ENCODE measurements around the gene AUTS2. TPM values are rescaled to one million over a fixed set of nuclear protein-coding genes. Genes with fewer than 3 reads are reported as not detected.

The AUTS2 gene
- total and polyA plus RNA-seq, 10 donors = 6.1 to 54.8 (median 29.1) TPM

GRCh38 chr7:69710768-69711438 is 112.6 kb downstream of the AUTS2 start:
- Histone ChIP-seq H3K27ac (no peak overlapping the region), H3K4me1 (peaks cover 0 to 12% (median 3%) of the 10 kb centered on the region in 6 donors), H3K9me3 (no peaks in the 10 kb centered on the region), H3K4me3 (no peak overlapping the region), H3K36me3 (no peaks in the 10 kb centered on the region), H3K27me3 (replicated peaks in 1 of 7) (peaks cover 0 to 4% (median 0%) of the 10 kb centered on the region in 7 donors)
- intact Hi-C loops (cut with DNase I; ENCODE audit: low total_unique reads) = no loop called here
- no peak for DNase-seq
- TF ChIP-seq POLR2AphosphoS5 (IDR thresholded peaks at IDR 0.05) = no peak
- TF ChIP-seq CTCF (IDR thresholded peaks at IDR 0.05 in 8 of 11, conservative IDR thresholded peaks at IDR 0.05 in 3 of 11) = no peak
- TF ChIP-seq POLR2A (IDR thresholded peaks at IDR 0.05) = no peak
- 92 to 95% (median 95%) methylated on average over 5 of the region's 5 CpGs for WGBS, 5 donors

GRCh38 chr7:69714886-69715576 is 116.8 kb downstream of the AUTS2 start:
- 70 to 87% (median 81%) methylated on average over 2 of the region's 2 CpGs for WGBS, 5 donors
- Histone ChIP-seq H3K9me3 (no peaks in the 10 kb centered on the region), H3K4me1 (no peaks in the 10 kb centered on the region), H3K27me3 (replicated peaks in 1 of 7) (no peaks in the 10 kb centered on the region), H3K27ac (no peak overlapping the region), H3K4me3 (no peak overlapping the region), H3K36me3 (no peaks in the 10 kb centered on the region)
- intact Hi-C loops (cut with DNase I; ENCODE audit: low total_unique reads) = no loop called here
- TF ChIP-seq CTCF (IDR thresholded peaks at IDR 0.05 in 8 of 11, conservative IDR thresholded peaks at IDR 0.05 in 3 of 11) (no peak), POLR2AphosphoS5 (IDR thresholded peaks at IDR 0.05) (no peak), POLR2A (IDR thresholded peaks at IDR 0.05) (no peak)
- no peak for DNase-seq

- no peaks in the 10 kb centered on the region for H3K4me1 ChIP-seq
- H3K4me3 ChIP-seq = no peak overlapping the region
- H3K36me3 ChIP-seq = no peaks in the 10 kb centered on the region
- TF ChIP-seq CTCF (IDR thresholded peaks at IDR 0.05 in 8 of 11, conservative IDR thresholded peaks at IDR 0.05 in 3 of 11) (no peak), POLR2A (IDR thresholded peaks at IDR 0.05) (no peak), POLR2AphosphoS5 (IDR thresholded peaks at IDR 0.05) (no peak)
- H3K27me3 ChIP-seq (replicated peaks in 1 of 7) = no peaks in the 10 kb centered on the region
- no peak for DNase-seq
- intact Hi-C loops (cut with DNase I; ENCODE audit: low total_unique reads) = no loop called here
- WGBS, 5 donors = 72 to 79% (median 77%) methylated on average over 2 of the region's 2 CpGs
- H3K27ac ChIP-seq = no peak overlapping the region
- H3K9me3 ChIP-seq = no peaks in the 10 kb centered on the region
Observed at GRCh38 chr7:69717221-69717620, 118.9 kb downstream of the AUTS2 start.

- no peak overlapping the region for H3K4me3 ChIP-seq
- H3K9me3 ChIP-seq = no peaks in the 10 kb centered on the region
- TF ChIP-seq CTCF (IDR thresholded peaks at IDR 0.05 in 8 of 11, conservative IDR thresholded peaks at IDR 0.05 in 3 of 11) (no peak), POLR2A (IDR thresholded peaks at IDR 0.05) (no peak), POLR2AphosphoS5 (IDR thresholded peaks at IDR 0.05) (no peak)
- no peaks in the 10 kb centered on the region for H3K4me1 ChIP-seq
- no peak overlapping the region for H3K27ac ChIP-seq
- DNase-seq = no peak
- no peaks in the 10 kb centered on the region for H3K36me3 ChIP-seq
- H3K27me3 ChIP-seq (replicated peaks in 1 of 7) = no peaks in the 10 kb centered on the region
- intact Hi-C loops (cut with DNase I; ENCODE audit: low total_unique reads) = no loop called here
Observed at GRCh38 chr7:69719717-69720116, 121.4 kb downstream of the AUTS2 start.

All from spleen (tissue), 11 donors.